ENCODE results near the gene CUL3. TPM values are rescaled to one million over a fixed set of nuclear protein-coding genes. Genes with fewer than 3 reads are reported as not detected.

The CUL3 gene
- total and polyA plus RNA-seq, 2 experiments from 2014 or later, result 86.0 to 125 TPM

Other genes starting within 250 kb of the CUL3 start
- 6.8 and 6.9 TPM in 2 replicates for gene FAM124B, start 183.3 kb downstream of the CUL3 start, total RNA-seq (2014; rRNA removed; shearing (Covaris generic))
- gene FAM124B, start 183.3 kb downstream of the CUL3 start, polyA plus RNA-seq (2016; fragmentation: Nextera tagmentation; extraction: Ambion mirVana), result 2.9 and 3.0 TPM in 2 replicates
- gene CCDC195, start 131.0 kb upstream of the CUL3 start, total RNA-seq (2014; rRNA removed; shearing (Covaris generic)), result not detected in 2 replicates
- not detected in 2 replicates for gene CCDC195, start 131.0 kb upstream of the CUL3 start, polyA plus RNA-seq (2016; fragmentation: Nextera tagmentation; extraction: Ambion mirVana)

All from GM23338 (cell line).